Right lobe of liver (tissue), 6 donors: ENCODE data around the gene ACSS1. TPM values are rescaled to one million over a fixed set of nuclear protein-coding genes. Genes with fewer than 3 reads are reported as not detected.
A peak's percentile ranks its signal among the peaks of the same experiment; 100 is the strongest.
"Not testable (repeated sequence)": the region's sequence is repeated elsewhere in the genome, so short reads cannot be mapped to it uniquely, and the experiment has no call there.

Experiments used
- ATAC-seq, 4 donors: fragments of 200-7000 bp; cut with Tn5 transposase; one replicate each; pipeline ENCODE4 v1.9.1; 2020; ENCODE audit warnings: mild to moderate bottlenecking in 4 of 4, moderate library complexity in 4 of 4
- DNase-seq, 3 donors: peaks; one replicate each; pipeline ENCODE4 v3.0.0-alpha.2; 2020
- H3K27ac ChIP-seq, 3 donors: fragments of 200-600 bp; one replicate each; pipeline ENCODE4 v1.8.0; 2022
- H3K27me3 ChIP-seq, 2 donors: fragments of 200-600 bp; one replicate each; pipeline ENCODE4 v1.8.0; 2022
- H3K36me3 ChIP-seq, 4 donors: fragments of 200-600 bp; sonication (generic) in 1 of 4; one replicate each; pipeline versions ENCODE4 v1.5.1 to v1.8.0; 2017 to 2022; ENCODE audit warnings: control low read depth in 1 of 4
- H3K4me1 ChIP-seq, 4 donors: fragments of 200-600 bp; sonication (generic) in 1 of 4; one replicate each; pipeline versions ENCODE4 v1.5.1 to v1.8.0; 2017 to 2022; ENCODE audit warnings: control low read depth in 1 of 4
- H3K4me3 ChIP-seq, 3 donors: fragments of 200-600 bp; one replicate each; pipeline ENCODE4 v1.8.0; 2022
- H3K9me3 ChIP-seq, 4 donors: fragments of 200-600 bp; sonication (generic) in 1 of 4; one replicate each; pipeline versions ENCODE4 v1.5.1 to v1.8.0; 2017 to 2022; ENCODE audit warnings: control low read depth in 1 of 4
- POLR2A ChIP-seq: fragments of 450-650 bp; IDR thresholded peaks from one replicate; pipeline ENCODE4 v1.6.1; 2017; ENCODE audit warnings: antibody characterized with exemption, mild to moderate bottlenecking
- WGBS: methylation state at CpG from one replicate; pipeline ENCODE4 v1.1.6; 2018; ENCODE audit warnings: low coverage, low lambda C conversion rate; ENCODE audit not compliant: insufficient coverage; ENCODE audit errors: missing lambda C conversion rate; 5-methylcytosine and 5-hydroxymethylcytosine counted together
- intact Hi-C, 2 donors: fragments of 100-400 bp; cut with DNase I; formaldehyde crosslinking; loops; one replicate each; pipeline versions ENCODE4 v1.11.2 to v1.14.1; 2022
- total RNA-seq, 6 experiments: library from RNA; depleted of rRNA in 2 of 6; stranded (reverse); fragments of >200 nt in 2 of 6; fragmentation: NEBNext Ultra II Directional in 3 of 6; extraction: Animal tissue kit (Norgen Biotek cat#: 25700) in 3 of 6; gene quantifications; one replicate each; pipeline versions ENCODE4 v1.1.0 to v1.2.4, GENCODE V29; 2016 to 2023
- TF ChIP-seq, protein P1 (sequence below), 4 donors: fragments of 200-600 bp in 3 of 4; fragments of 450-650 bp in 1 of 4; IDR thresholded peaks; one replicate each; pipeline versions ENCODE4 v1.5.1 to v1.8.0; 2016 to 2022; ENCODE audit warnings: antibody characterized with exemption in 4 of 4, mild to moderate bottlenecking in 2 of 4
- donor health status: DM: no; HTN: yes; CAD: no.
- donor health status: DM: no; HTN: no; CAD: no.
- donor health status: DM: no; HTN: no; CAD: no.
- donor health status: DM: no; HTN: yes; CAD: no.
- donor health status: DM: no; HTN: yes; CAD: no.

ACSS1 gene
- total RNA-seq, 6 experiments from 2014 or later, result 3.5 to 9.1 (median 6.3) TPM

GRCh38 chr20:25005220-25005619 is 52.7 kb downstream of the ACSS1 start:
- intact Hi-C loops, result loop anchor here (5.0 kb wide), 1 partner anchor 42 kb away; no protein-coding TSS in a partner anchor
- ATAC-seq (peak; percentile 67 to 93 (median 84)), DNase-seq (peak in 1 of 3 donors; percentile 66)
- Histone ChIP-seq H3K27me3 (no peaks in the 10 kb centered on the region), H3K36me3 (peaks cover 0 to 6% (median 0%) of the 10 kb centered on the region in 4 donors), H3K27ac (no peak overlapping the region), H3K4me3 (no peak overlapping the region), H3K9me3 (no peaks in the 10 kb centered on the region), H3K4me1 (peaks cover 0 to 23% (median 0%) of the 10 kb centered on the region in 4 donors)
- no peak for TF ChIP-seq POLR2A
- TF ChIP-seq, protein P1, sequence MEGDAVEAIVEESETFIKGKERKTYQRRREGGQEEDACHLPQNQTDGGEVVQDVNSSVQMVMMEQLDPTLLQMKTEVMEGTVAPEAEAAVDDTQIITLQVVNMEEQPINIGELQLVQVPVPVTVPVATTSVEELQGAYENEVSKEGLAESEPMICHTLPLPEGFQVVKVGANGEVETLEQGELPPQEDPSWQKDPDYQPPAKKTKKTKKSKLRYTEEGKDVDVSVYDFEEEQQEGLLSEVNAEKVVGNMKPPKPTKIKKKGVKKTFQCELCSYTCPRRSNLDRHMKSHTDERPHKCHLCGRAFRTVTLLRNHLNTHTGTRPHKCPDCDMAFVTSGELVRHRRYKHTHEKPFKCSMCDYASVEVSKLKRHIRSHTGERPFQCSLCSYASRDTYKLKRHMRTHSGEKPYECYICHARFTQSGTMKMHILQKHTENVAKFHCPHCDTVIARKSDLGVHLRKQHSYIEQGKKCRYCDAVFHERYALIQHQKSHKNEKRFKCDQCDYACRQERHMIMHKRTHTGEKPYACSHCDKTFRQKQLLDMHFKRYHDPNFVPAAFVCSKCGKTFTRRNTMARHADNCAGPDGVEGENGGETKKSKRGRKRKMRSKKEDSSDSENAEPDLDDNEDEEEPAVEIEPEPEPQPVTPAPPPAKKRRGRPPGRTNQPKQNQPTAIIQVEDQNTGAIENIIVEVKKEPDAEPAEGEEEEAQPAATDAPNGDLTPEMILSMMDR (IDR thresholded peaks at IDR 0.05), result no peak
- WGBS, result 45% methylated on average over 2 of the region's 2 CpGs

DNA sequence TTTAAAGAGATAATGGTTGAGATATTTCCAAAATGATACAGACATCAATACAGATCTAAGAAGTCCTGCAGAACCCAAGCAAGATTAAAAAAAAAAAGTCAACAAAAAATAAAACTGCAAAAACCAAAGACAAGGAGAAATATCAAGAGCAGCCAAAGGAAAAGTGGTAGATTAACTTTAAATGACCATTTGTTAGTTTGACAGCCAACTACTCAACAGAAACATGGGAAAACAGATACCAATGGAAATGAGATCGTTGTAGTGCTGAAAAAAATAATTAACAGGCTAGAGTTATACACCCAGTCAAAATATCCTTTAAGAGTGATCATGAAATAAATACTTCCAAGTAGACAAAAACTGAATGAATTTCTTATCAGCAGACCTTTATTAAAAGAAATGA is 54.9 kb downstream of the ACSS1 start:
- ATAC-seq (no peak), DNase-seq (no peak)
- H3K27me3 ChIP-seq, result no peaks in the 10 kb centered on the region
- H3K36me3 ChIP-seq, result peaks cover 0 to 6% (median 0%) of the 10 kb centered on the region in 4 donors
- H3K9me3 ChIP-seq, result no peaks in the 10 kb centered on the region
- peaks cover 0 to 16% (median 0%) of the 10 kb centered on the region in 4 donors for H3K4me1 ChIP-seq
- H3K4me3 ChIP-seq, result no peak overlapping the region
- intact Hi-C loops, result no loop called here
- 89% methylated on average over 1 of the region's 1 CpG for WGBS
- TF ChIP-seq, protein P1 (IDR thresholded peaks at IDR 0.05), result no peak
- no peak for TF ChIP-seq POLR2A
- H3K27ac ChIP-seq, result no peak overlapping the region

DNA sequence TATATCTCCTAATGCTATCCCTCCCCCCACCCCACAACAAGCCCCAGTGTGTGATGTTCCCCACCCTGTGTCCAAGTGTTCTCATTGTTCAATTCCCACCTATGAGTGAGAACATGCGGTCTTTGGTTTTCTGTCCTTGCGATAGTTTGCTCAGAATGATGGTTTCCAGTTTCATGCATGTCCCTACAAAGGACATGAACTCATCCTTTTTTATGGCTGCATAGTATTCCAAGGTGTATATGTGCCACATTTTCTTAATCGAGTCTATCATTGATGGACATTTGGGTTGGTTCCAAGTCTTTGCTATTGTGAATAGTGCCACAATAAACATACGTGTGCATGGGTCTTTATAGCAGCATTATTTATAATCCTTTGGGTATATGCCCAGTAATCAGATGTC is 56.6 kb downstream of the ACSS1 start:
- H3K9me3 ChIP-seq, H3K36me3 ChIP-seq, H3K4me3 ChIP-seq, DNase-seq, H3K27ac ChIP-seq, intact Hi-C loops, H3K27me3 ChIP-seq, ATAC-seq: not testable (repeated sequence)
- WGBS, result 91% methylated on average over 4 of the region's 4 CpGs
- peaks cover 0 to 17% (median 0%) of the 10 kb centered on the region in 4 donors for H3K4me1 ChIP-seq

- intact Hi-C loops, result no loop called here
- TF ChIP-seq POLR2A, result no peak
- TF ChIP-seq, protein P1 (IDR thresholded peaks at IDR 0.05), result no peak
- DNase-seq (peak in 1 of 3 donors; percentile 49), ATAC-seq (peak in 3 of 4 donors; percentile 21 to 42 (median 36))
- H3K9me3 ChIP-seq, result no peaks in the 10 kb centered on the region
- no peaks in the 10 kb centered on the region for H3K27me3 ChIP-seq
- H3K27ac ChIP-seq, result no peak overlapping the region
- no peaks in the 10 kb centered on the region for H3K36me3 ChIP-seq
- 71% methylated on average over 2 of the region's 4 CpGs for WGBS
- no peak overlapping the region for H3K4me3 ChIP-seq
- peaks cover 0 to 12% (median 0%) of the 10 kb centered on the region in 4 donors for H3K4me1 ChIP-seq
Measured at GRCh38 chr20:25000268-25000801, 57.6 kb downstream of the ACSS1 start.

- no peak for ATAC-seq
- 89% methylated on average over 3 of the region's 4 CpGs for WGBS
- Histone ChIP-seq H3K4me3 (no peak overlapping the region), H3K9me3 (no peaks in the 10 kb centered on the region), H3K36me3 (no peaks in the 10 kb centered on the region), H3K27ac (no peak overlapping the region), H3K27me3 (no peaks in the 10 kb centered on the region), H3K4me1 (peaks cover 0 to 6% (median 0%) of the 10 kb centered on the region in 4 donors)
- no peak for TF ChIP-seq POLR2A
- TF ChIP-seq, protein P1 (IDR thresholded peaks at IDR 0.05), result no peak
- peak in 1 of 3 donors; percentile 13 for DNase-seq
- intact Hi-C loops, result loop anchor here (5.0 to 10.0 kb wide), 2 partner anchors 63 to 175 kb away; no protein-coding TSS in a partner anchor
Measured at GRCh38 chr20:24999568-24999967, 58.4 kb downstream of the ACSS1 start.
